ENCODE results near the gene SPACA6.

- TF ChIP-seq EZH2 (IDR thresholded peaks at IDR 0.05; ENCODE audit: low read depth, unreplicated experiment) = no peak
- no peak for TF ChIP-seq CTCF (conservative IDR thresholded peaks at IDR 0.05; ENCODE audit: low read depth in 2 of 2)
- no peak for TF ChIP-seq POLR2AphosphoS5 (IDR thresholded peaks at IDR 0.05; ENCODE audit: low read depth)
- TF ChIP-seq REST (IDR thresholded peaks at IDR 0.05; ENCODE audit: unreplicated experiment) = no peak
- no peak for TF ChIP-seq EZH2phosphoT487 (IDR thresholded peaks at IDR 0.05; ENCODE audit: unreplicated experiment)
- no peak for TF ChIP-seq CREB1 (CRISPR knock-in tag; IDR thresholded peaks at IDR 0.05; ENCODE audit: low read depth)
Measured at GRCh38 chr19:51709575-51709974, 16.4 kb downstream of the SPACA6 start.
